ENCODE data around the gene RWDD1. TPM values are rescaled to one million over a fixed set of nuclear protein-coding genes. Genes with fewer than 3 reads are reported as not detected.

The RWDD1 gene
- total and polyA plus RNA-seq, 2 of the 13 experiments (the other 11 are each of a cell fraction or from before 2014, with no cell fraction given), result 27.4 to 67.1 TPM

DNA sequence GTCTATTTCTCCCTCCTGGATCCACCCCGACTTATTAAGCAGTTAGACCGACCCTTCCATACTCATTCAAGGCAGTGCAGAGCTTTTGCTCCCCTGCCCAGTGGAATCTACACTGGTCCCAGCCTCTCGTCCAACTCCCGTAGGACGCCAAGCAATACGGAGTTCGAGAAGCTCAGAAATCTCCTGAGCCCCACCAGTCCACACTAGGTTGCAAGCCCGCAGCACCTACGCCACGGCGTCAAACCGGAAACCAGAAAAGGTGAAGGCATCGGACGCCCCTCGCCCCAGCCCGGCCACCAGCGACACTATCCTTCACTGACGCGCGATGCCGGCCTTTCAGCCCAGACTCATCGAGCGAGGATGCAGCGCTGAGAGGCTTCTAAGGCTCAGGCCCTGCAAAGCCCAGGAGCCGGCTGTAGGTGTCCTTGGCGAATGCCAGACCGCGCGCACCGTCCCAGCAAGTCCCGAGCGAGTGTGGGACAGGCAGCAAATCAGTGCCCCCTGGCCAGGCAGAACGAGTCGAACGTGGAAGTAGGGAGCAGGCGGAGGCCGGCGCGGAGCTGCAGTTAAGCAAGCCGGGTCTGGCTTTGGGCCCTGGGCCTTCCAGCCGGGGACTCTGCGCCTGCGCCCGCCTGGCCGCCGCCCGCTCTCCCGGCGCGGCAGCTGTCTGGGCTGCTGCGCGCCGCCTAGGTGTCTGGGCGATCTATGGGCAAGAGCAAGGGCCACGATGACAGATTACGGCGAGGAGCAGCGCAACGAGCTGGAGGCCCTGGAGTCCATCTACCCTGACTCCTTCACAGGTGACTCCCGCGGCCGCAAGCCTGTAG lies at the start of gene RWDD1 (continued):
- TF ChIP-seq, protein P1, sequence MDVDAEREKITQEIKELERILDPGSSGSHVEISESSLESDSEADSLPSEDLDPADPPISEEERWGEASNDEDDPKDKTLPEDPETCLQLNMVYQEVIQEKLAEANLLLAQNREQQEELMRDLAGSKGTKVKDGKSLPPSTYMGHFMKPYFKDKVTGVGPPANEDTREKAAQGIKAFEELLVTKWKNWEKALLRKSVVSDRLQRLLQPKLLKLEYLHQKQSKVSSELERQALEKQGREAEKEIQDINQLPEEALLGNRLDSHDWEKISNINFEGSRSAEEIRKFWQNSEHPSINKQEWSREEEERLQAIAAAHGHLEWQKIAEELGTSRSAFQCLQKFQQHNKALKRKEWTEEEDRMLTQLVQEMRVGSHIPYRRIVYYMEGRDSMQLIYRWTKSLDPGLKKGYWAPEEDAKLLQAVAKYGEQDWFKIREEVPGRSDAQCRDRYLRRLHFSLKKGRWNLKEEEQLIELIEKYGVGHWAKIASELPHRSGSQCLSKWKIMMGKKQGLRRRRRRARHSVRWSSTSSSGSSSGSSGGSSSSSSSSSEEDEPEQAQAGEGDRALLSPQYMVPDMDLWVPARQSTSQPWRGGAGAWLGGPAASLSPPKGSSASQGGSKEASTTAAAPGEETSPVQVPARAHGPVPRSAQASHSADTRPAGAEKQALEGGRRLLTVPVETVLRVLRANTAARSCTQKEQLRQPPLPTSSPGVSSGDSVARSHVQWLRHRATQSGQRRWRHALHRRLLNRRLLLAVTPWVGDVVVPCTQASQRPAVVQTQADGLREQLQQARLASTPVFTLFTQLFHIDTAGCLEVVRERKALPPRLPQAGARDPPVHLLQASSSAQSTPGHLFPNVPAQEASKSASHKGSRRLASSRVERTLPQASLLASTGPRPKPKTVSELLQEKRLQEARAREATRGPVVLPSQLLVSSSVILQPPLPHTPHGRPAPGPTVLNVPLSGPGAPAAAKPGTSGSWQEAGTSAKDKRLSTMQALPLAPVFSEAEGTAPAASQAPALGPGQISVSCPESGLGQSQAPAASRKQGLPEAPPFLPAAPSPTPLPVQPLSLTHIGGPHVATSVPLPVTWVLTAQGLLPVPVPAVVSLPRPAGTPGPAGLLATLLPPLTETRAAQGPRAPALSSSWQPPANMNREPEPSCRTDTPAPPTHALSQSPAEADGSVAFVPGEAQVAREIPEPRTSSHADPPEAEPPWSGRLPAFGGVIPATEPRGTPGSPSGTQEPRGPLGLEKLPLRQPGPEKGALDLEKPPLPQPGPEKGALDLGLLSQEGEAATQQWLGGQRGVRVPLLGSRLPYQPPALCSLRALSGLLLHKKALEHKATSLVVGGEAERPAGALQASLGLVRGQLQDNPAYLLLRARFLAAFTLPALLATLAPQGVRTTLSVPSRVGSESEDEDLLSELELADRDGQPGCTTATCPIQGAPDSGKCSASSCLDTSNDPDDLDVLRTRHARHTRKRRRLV (CRISPR knock-in tag; IDR thresholded peaks at IDR 0.05), result no peak
- TF ChIP-seq HNRNPUL1 (IDR thresholded peaks at IDR 0.05; ENCODE audit: low read depth, low read length) (peak; percentile 65; the same call in 1 of the 2 replicates), NR1H2 (CRISPR knock-in tag; IDR thresholded peaks at IDR 0.05; ENCODE audit: borderline replicate concordance, low read depth) (peak; percentile 74; the same call in 1 of the 2 replicates), BORCS8-MEF2B (CRISPR knock-in tag; IDR thresholded peaks at IDR 0.05) (peak; percentile 99), ZNF546 (CRISPR knock-in tag; conservative IDR thresholded peaks at IDR 0.05) (peak; percentile 68; the same call in 1 of the 2 replicates), NFE2L2 (IDR thresholded peaks at IDR 0.05; ENCODE audit: low read length) (0 out of 2 replicates have a peak, but pooled peaks have one; percentile 9), ARNT (IDR thresholded peaks at IDR 0.05) (no peak), HNRNPLL (IDR thresholded peaks at IDR 0.05; ENCODE audit: low read depth, low read length, poor library complexity, severe bottlenecking) (peak; percentile 90), ZNF484 (CRISPR knock-in tag; IDR thresholded peaks at IDR 0.05; ENCODE audit: borderline replicate concordance, low read depth) (no peak)
- TF ChIP-seq, protein P2, sequence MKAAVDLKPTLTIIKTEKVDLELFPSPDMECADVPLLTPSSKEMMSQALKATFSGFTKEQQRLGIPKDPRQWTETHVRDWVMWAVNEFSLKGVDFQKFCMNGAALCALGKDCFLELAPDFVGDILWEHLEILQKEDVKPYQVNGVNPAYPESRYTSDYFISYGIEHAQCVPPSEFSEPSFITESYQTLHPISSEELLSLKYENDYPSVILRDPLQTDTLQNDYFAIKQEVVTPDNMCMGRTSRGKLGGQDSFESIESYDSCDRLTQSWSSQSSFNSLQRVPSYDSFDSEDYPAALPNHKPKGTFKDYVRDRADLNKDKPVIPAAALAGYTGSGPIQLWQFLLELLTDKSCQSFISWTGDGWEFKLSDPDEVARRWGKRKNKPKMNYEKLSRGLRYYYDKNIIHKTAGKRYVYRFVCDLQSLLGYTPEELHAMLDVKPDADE (CRISPR knock-in tag; IDR thresholded peaks at IDR 0.05), result no peak; the same call in 1 of the 2 replicates
- TF ChIP-seq, protein P3, sequence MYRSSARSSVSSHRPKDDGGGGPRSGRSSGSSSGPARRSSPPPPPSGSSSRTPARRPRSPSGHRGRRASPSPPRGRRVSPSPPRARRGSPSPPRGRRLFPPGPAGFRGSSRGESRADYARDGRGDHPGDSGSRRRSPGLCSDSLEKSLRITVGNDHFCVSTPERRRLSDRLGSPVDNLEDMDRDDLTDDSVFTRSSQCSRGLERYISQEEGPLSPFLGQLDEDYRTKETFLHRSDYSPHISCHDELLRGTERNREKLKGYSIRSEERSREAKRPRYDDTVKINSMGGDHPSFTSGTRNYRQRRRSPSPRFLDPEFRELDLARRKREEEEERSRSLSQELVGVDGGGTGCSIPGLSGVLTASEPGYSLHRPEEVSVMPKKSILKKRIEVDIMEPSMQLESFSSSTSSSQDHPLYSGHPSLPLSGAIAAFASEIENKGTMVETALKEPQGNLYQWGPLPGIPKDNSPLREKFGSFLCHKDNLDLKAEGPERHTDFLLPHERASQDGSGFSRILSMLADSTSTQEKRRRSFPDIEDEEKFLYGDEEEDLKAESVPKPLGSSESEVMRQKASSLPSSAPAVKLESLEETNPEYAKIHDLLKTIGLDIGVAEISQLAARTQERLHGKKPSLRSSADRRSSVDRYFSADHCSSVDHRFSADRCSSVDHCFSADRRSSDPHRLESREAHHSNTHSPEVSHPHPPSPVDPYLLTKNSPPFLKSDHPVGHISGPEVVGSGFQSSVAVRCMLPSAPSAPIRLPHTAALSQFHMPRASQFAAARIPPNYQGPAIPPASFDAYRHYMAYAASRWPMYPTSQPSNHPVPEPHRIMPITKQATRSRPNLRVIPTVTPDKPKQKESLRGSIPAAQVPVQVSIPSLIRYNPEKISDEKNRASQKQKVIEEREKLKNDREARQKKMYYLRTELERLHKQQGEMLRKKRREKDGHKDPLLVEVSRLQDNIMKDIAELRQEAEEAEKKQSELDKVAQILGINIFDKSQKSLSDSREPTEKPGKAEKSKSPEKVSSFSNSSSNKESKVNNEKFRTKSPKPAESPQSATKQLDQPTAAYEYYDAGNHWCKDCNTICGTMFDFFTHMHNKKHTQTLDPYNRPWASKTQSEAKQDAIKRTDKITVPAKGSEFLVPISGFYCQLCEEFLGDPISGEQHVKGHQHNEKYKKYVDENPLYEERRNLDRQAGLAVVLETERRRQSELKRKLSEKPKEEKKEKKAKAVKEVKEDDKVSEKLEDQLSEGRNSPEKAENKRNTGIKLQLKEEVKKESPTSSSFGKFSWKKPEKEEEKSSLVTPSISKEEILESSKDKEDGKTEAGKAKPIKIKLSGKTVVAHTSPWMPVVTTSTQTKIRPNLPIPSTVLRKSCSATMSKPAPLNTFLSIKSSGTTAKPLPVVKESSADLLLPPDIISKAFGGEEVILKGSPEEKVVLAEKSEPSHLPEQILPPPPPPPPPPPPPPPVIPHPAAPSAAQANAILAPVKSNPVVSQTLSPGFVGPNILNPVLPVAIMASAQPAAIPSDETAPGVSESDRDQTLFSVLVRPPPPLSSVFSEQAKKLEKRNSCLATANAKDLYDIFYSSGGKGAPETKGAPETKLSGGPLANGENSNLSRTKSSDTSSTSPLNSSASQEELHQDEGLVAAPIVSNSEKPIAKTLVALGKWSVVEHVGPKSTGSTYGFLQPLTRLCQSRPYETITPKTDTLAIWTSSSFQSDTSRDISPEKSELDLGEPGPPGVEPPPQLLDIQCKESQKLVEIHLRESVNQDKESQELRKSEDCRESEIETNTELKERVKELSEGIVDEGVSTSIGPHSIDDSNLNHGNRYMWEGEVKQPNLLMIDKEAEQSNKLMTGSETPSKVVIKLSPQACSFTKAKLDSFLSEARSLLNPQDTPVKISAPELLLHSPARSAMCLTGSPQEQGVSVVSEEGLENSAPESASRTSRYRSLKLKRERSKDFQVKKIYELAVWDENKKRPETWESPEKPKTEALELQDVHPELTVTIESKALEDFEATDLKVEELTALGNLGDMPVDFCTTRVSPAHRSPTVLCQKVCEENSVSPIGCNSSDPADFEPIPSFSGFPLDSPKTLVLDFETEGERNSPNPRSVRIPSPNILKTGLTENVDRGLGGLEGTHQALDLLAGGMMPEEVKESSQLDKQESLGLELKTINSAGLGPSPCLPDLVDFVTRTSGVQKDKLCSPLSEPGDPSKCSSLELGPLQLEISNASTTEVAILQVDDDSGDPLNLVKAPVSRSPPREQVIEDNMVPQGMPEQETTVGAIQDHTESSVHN (CRISPR knock-in tag; IDR thresholded peaks at IDR 0.05), result peak; percentile 80; the same call in 1 of the 2 replicates
- TF ChIP-seq, protein P4, sequence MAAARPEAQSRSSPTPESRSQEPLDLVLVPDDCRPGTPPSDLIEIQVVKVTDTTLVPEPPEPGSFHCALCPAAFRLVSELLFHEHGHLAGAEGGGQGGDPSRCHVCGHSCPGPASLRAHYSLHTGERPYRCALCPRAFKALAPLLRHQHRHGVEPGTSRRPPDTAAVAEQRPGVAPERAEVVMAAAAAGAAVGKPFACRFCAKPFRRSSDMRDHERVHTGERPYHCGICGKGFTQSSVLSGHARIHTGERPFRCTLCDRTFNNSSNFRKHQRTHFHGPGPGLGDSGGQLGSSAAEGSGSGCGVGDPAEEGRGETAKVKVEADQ (CRISPR knock-in tag; IDR thresholded peaks at IDR 0.05; ENCODE audit: borderline replicate concordance), result peak; percentile 99

Data from HepG2 (cell line).